NOMO-1 (cell line): ENCODE data around the gene TDP2.

Experiments
- DNase-seq, 2 experiments: peaks; one replicate each; lab custom pipeline; 2025; ENCODE audit not compliant: unreplicated experiment in 2 of 2; lab: John Stamatoyannopoulos, UW

TDP2 gene

DNA sequence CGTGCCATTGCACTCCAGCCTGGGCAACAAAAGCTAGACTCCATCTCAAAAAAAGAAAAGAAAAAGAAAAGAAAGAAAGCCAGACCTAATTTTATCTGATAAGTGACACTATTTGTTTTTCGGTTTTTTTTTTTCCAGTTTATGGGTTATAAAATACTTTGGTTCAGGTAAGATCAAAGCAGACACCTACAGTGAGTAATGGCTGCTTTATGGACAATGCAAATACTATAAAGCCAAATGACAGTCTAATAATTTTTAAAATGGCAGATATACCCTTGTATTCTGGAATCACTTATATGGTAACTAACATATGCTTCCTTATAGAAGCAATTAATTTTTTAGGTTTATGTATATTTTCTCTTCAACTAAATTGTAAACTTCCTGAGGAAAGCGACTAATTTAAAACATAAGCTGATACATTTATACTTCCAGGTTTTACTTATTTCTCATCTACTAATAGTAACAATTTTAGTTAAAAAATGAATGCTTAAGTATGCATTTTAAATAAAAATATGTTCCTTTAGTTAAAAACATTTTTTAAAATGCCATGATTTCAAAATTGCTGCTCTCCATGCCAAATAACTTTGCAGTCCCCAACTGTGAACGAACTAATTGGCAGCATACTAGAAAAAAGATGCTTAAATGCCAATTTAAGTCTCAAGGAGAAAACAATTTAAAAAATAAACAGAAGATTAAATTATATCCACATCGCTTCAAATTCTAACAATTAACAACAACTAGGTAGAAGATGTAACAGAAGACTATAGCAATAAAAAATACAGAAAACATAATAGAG lies 59.2 kb downstream of the TDP2 start:
- DNase-seq = no peak

DNA sequence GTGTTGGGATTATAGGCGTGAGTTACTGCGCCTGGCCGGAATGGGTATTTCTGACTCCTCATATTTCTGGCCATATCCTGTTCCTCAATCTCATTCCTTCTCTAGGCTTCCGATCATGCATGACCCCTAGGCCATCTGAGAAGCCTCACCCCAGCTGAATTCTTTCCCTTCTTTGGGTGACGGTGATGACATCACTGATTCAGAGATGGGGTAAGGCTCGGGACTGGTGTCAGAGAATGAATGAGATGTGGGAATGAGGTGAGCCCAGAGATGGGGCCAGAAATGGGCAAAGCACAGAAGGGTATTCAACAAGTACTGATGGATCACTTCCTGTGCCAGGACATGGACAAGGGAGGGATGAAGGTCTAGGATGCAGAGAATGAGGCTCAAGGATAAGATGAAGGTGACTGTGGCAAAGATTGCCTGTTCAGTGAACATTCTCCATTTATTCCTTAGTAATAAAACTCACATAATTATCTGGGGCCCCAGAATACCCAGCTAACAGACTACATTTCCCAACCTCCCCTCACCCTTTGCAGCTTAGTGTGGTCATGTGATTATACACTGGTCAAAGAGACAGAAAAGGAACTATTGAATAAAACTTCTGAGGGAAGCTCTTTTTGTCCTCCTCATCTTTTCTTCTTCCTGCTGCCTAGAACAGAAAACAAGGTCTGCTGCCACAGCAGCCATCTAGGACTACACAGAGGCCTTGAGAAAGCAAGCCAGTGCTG lies 60.3 kb downstream of the TDP2 start:
- DNase-seq = no peak

DNA sequence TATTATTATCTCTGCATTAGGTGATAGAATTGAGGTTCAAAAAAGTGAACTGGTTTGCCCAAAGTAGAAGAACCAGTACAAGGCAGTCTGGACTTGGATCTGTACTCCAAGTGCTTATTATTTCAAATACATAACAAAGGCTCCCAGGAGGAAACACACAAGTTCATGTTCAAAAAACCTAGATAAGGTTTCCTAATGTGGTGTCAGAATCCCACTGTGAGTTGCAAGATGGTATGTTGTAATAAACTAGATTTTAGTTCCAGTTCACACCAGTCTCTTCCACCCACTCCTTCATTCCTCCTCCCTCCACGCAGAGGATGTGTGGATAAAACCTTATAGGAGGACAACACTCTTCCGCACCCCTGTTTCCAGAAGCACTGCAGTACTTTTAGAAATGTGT lies 63.5 kb downstream of the TDP2 start:
- no peak for DNase-seq

DNA sequence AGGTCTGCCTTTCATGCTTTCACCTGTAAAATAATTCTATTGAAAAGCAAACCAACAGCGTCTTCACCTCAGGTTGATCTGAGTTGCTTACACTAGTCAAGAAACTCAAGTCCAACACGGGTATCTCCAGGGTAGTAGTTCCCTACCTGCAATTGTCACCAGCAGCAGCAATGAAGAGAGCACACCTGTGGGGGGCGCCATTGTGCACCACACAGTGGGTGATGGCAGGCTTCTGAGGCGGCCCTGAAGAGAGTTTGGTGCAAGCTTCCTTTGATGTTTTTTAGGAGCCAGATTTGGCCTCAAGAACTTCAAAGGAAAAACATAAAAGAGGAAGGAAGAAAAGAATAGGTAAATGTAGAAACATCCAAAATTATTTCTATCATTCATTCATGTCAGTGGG lies 65.8 kb downstream of the TDP2 start:
- DNase-seq = no peak
